ENCODE results near the gene FGF14. TPM values are rescaled to one million over a fixed set of nuclear protein-coding genes. Genes with fewer than 3 reads are reported as not detected.

Gene FGF14
- total RNA-seq, 4 donors from 2014 or later: 0.08 to 1.4 (median 0.22) TPM

- no peak for DNase-seq (ENCODE audit: low spot score in 2 of 2)
- Histone ChIP-seq H3K27ac (no peak overlapping the region), H3K36me3 (no peaks in the 10 kb centered on the region), H3K9me3 (no peaks in the 10 kb centered on the region), H3K27me3 (no peaks in the 10 kb centered on the region), H3K4me1 (no peaks in the 10 kb centered on the region), H3K4me3 (no peak overlapping the region)
- 78% methylated on average over 1 of the region's 1 CpG for WGBS
- TF ChIP-seq EP300 (IDR thresholded peaks at IDR 0.05) (no peak), POLR2AphosphoS5 (IDR thresholded peaks at IDR 0.05) (no peak), POLR2A (IDR thresholded peaks at IDR 0.05) (no peak)
- TF ChIP-seq, protein P1, sequence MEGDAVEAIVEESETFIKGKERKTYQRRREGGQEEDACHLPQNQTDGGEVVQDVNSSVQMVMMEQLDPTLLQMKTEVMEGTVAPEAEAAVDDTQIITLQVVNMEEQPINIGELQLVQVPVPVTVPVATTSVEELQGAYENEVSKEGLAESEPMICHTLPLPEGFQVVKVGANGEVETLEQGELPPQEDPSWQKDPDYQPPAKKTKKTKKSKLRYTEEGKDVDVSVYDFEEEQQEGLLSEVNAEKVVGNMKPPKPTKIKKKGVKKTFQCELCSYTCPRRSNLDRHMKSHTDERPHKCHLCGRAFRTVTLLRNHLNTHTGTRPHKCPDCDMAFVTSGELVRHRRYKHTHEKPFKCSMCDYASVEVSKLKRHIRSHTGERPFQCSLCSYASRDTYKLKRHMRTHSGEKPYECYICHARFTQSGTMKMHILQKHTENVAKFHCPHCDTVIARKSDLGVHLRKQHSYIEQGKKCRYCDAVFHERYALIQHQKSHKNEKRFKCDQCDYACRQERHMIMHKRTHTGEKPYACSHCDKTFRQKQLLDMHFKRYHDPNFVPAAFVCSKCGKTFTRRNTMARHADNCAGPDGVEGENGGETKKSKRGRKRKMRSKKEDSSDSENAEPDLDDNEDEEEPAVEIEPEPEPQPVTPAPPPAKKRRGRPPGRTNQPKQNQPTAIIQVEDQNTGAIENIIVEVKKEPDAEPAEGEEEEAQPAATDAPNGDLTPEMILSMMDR (IDR thresholded peaks at IDR 0.05): no peak
Measured at GRCh38 chr13:102172406-102172805, 229.4 kb downstream of the FGF14 start.

- DNase-seq (ENCODE audit: low spot score in 2 of 2): no peak
- H3K36me3 ChIP-seq: no peaks in the 10 kb centered on the region
- WGBS: 78% methylated on average over 6 of the region's 6 CpGs
- H3K4me3 ChIP-seq: no peak overlapping the region
- H3K27ac ChIP-seq: no peak overlapping the region
- no peaks in the 10 kb centered on the region for H3K4me1 ChIP-seq
- no peaks in the 10 kb centered on the region for H3K27me3 ChIP-seq
- TF ChIP-seq EP300 (IDR thresholded peaks at IDR 0.05) (no peak), POLR2A (IDR thresholded peaks at IDR 0.05) (no peak), POLR2AphosphoS5 (IDR thresholded peaks at IDR 0.05) (no peak)
- TF ChIP-seq, protein P1 (IDR thresholded peaks at IDR 0.05): no peak
- H3K9me3 ChIP-seq: no peaks in the 10 kb centered on the region
Measured at GRCh38 chr13:102170305-102170704, 231.5 kb downstream of the FGF14 start.

DNA sequence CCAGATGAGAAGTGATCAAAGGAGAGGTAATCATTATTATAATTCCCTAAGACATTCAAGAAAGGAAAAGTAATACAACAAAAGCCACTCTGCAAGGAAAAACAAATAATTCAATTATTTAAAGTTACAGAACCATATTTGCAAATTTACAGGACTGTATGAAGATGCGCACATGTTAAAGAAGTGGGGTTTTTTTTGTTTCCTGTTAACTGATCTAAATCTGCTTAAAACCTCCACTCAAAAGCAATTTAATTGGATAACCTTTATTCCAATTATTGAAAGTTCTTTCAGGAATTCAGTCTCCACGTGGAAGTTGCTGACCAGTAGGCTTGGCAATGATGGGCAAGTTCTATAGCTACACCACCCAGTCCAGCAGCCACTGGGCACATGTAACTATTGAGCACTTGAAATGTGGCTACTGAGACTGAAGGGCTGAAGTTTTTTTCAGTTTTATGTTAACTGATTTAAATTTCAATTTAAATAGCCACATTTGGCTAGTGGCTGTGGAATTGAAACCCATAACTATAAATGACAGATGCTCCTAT, 232.3 kb downstream of the FGF14 start:
- DNase-seq (ENCODE audit: low spot score in 2 of 2): no peak
- Histone ChIP-seq H3K36me3 (no peaks in the 10 kb centered on the region), H3K27me3 (no peaks in the 10 kb centered on the region), H3K9me3 (no peaks in the 10 kb centered on the region), H3K4me3 (no peak overlapping the region), H3K4me1 (no peaks in the 10 kb centered on the region), H3K27ac (no peak overlapping the region)
- TF ChIP-seq EP300 (IDR thresholded peaks at IDR 0.05) (no peak), POLR2AphosphoS5 (IDR thresholded peaks at IDR 0.05) (no peak), POLR2A (IDR thresholded peaks at IDR 0.05) (no peak)
- TF ChIP-seq, protein P1 (IDR thresholded peaks at IDR 0.05): no peak
- WGBS: 72% methylated on average over 2 of the region's 2 CpGs

GRCh38 chr13:102152790-102153189, 249.1 kb downstream of the FGF14 start:
- H3K27me3 ChIP-seq: no peaks in the 10 kb centered on the region

GRCh38 chr13:102147353-102147752, 254.5 kb downstream of the FGF14 start:
- Histone ChIP-seq H3K4me3 (no peak overlapping the region), H3K36me3 (no peaks in the 10 kb centered on the region), H3K27ac (no peak overlapping the region), H3K9me3 (no peaks in the 10 kb centered on the region), H3K27me3 (no peaks in the 10 kb centered on the region), H3K4me1 (no peaks in the 10 kb centered on the region)
- TF ChIP-seq, protein P1 (IDR thresholded peaks at IDR 0.05): no peak
- TF ChIP-seq POLR2AphosphoS5 (IDR thresholded peaks at IDR 0.05) (no peak), EP300 (IDR thresholded peaks at IDR 0.05) (no peak), POLR2A (IDR thresholded peaks at IDR 0.05) (no peak)
- DNase-seq (ENCODE audit: low spot score in 2 of 2): no peak

More at GRCh38 chr13:102152790-102153189, 249.1 kb downstream of the FGF14 start:
- Histone ChIP-seq H3K4me3 (no peak overlapping the region), H3K36me3 (no peaks in the 10 kb centered on the region), H3K27ac (no peak overlapping the region), H3K9me3 (no peaks in the 10 kb centered on the region), H3K4me1 (no peaks in the 10 kb centered on the region)
- DNase-seq (ENCODE audit: low spot score in 2 of 2): no peak
- WGBS: 77% methylated on average over 5 of the region's 5 CpGs
- TF ChIP-seq, protein P1 (IDR thresholded peaks at IDR 0.05): no peak
- no peak for TF ChIP-seq EP300 (IDR thresholded peaks at IDR 0.05)
